K562 (cell line): ENCODE results near the gene FGF14. TPM values are rescaled to one million over a fixed set of nuclear protein-coding genes. Genes with fewer than 3 reads are reported as not detected.

Source experiments
- ATAC-seq: fragments of 200-7000 bp; cut with Tn5 transposase; 3 replicates; pipeline ENCODE4 v1.9.1; 2020; ENCODE audit warnings: moderate library complexity
- BruUV-seq: library from RNA; stranded (reverse); fragments of 400-500 nt; replicated peaks from 2 replicates; lab custom pipeline; 2021; lab: Mats Ljungman, UMichigan
- CTCF ChIA-PET: fragments of 300-600 bp; formaldehyde crosslinking; extraction: SDS; loops from one replicate; lab custom pipeline; 2021; ENCODE audit warnings: low intra/inter-chr PET ratio; lab: Yijun Ruan, JAX
- POLR2A ChIA-PET: fragments of 300-600, 350-650 bp; sonication (Branson Sonifier 250); formaldehyde crosslinking; extraction: SDS; loops from one replicate; lab custom pipeline; 2021; ENCODE audit warnings: antibody characterized with exemption, inconsistent platforms; lab: Yijun Ruan, JAX
- DNase-seq, 4 experiments: peaks; one replicate each; pipeline versions ENCODE4 v3.0.0 to v3.0.0-alpha.2; 2011 to 2018; ENCODE audit warnings: low spot score in 3 of 4, mixed read lengths in 3 of 4; ENCODE audit errors: extremely low read depth in 1 of 4
- FAIRE-seq: peaks from 2 replicates; lab custom pipeline; 2011; peaks lifted over from hg19 to GRCh38; lab: Jason Lieb, UNC
- H2AFZ ChIP-seq: 2 replicates; pipeline ENCODE4 v1.6.0; 2011; ENCODE audit warnings: low read depth, low read length, control low read depth, inconsistent platforms
- H3K27ac ChIP-seq: fragments of 200-600 bp; 3 replicates; pipeline ENCODE4 v1.8.0; 2011; ENCODE audit warnings: low read depth, mild to moderate bottlenecking, control low read depth, inconsistent platforms, low read length, moderate library complexity, mixed read lengths; ENCODE audit errors: extremely low read depth
- H3K27me3 ChIP-seq, 2 experiments: fragments of 300-600 bp in 1 of 2; 2 replicates in 1 of 2; 3 replicates in 1 of 2; pipeline versions ENCODE4 v1.6.0 to v1.8.0; 2011; ENCODE audit warnings: inconsistent platforms in 2 of 2, low read length in 2 of 2, mild to moderate bottlenecking in 1 of 2, mixed read lengths in 1 of 2, moderate library complexity in 1 of 2; ENCODE audit not compliant: control insufficient read depth in 2 of 2, insufficient read depth in 2 of 2
- H3K36me3 ChIP-seq: fragments of 300-600 bp; 3 replicates; pipeline ENCODE4 v1.8.0; 2011; ENCODE audit warnings: mild to moderate bottlenecking, low read length, inconsistent platforms; ENCODE audit not compliant: control insufficient read depth, insufficient read depth
- H3K4me1 ChIP-seq, 2 experiments: fragments of 200-600 bp in 1 of 2; replicated peaks in 1 of 2; 2 replicates in 1 of 2; 3 replicates in 1 of 2; pipeline versions ENCODE4 v1.5.1 to v1.8.0; 2011; ENCODE audit warnings: inconsistent platforms in 2 of 2, low read length in 2 of 2, mild to moderate bottlenecking in 1 of 2, mixed read lengths in 1 of 2, moderate library complexity in 1 of 2; ENCODE audit not compliant: control insufficient read depth in 2 of 2, insufficient read depth in 2 of 2
- H3K4me2 ChIP-seq: 2 replicates; pipeline ENCODE4 v1.6.1; 2011; ENCODE audit warnings: low read length, control low read depth, inconsistent platforms, mixed read lengths; ENCODE audit not compliant: insufficient read depth
- H3K4me3 ChIP-seq: fragments of 200-600 bp; sonication (generic), shearing (Covaris generic); 2 replicates; pipeline ENCODE4 v1.5.1; 2016; ENCODE audit warnings: control low read depth, inconsistent platforms
- H3K79me2 ChIP-seq: fragments of 200-600 bp; 3 replicates; pipeline ENCODE4 v1.8.0; 2011; ENCODE audit warnings: low read length, inconsistent platforms; ENCODE audit not compliant: control insufficient read depth, insufficient read depth
- H3K9ac ChIP-seq, 2 experiments: 2 replicates each; pipeline versions ENCODE4 v1.6.0 to v1.6.1; 2011; ENCODE audit warnings: low read depth in 2 of 2, low read length in 2 of 2, control low read depth in 1 of 2, inconsistent platforms in 1 of 2, mild to moderate bottlenecking in 1 of 2, mixed read lengths in 1 of 2; ENCODE audit not compliant: insufficient read depth in 1 of 2
- H3K9me1 ChIP-seq: one replicate; pipeline ENCODE4 v1.6.0; 2011; ENCODE audit warnings: inconsistent platforms, mild to moderate bottlenecking, low read length, moderate library complexity; ENCODE audit not compliant: control insufficient read depth, insufficient read depth
- H3K9me3 ChIP-seq: replicated peaks from 2 replicates; pipeline ENCODE4 v1.5.1; 2011; ENCODE audit warnings: low read depth, low read length, inconsistent platforms; ENCODE audit not compliant: control insufficient read depth, insufficient read depth
- H4K20me1 ChIP-seq: replicated peaks from 2 replicates; pipeline ENCODE4 v1.6.1; 2011; ENCODE audit warnings: low read length, inconsistent platforms, mixed read lengths; ENCODE audit not compliant: control insufficient read depth, insufficient read depth
- BRF2 ChIP-seq: IDR thresholded peaks from 3 replicates; pipeline ENCODE4 v1.6.1; 2011; ENCODE audit warnings: borderline replicate concordance, mild to moderate bottlenecking; ENCODE audit not compliant: insufficient read length, insufficient read depth
- E2F4 ChIP-seq: sonication (generic); formaldehyde crosslinking; IDR thresholded peaks from 2 replicates; pipeline ENCODE4 v1.8.0; 2022; ENCODE audit warnings: mild to moderate bottlenecking, low read depth, missing genetic modification reagents
- ZNF174 ChIP-seq: fragments of 250-450 bp; sonication (Bioruptor Pico); IDR thresholded peaks from 2 replicates; pipeline ENCODE4 v1.4.0; 2020; ENCODE audit warnings: mild to moderate bottlenecking
- WGBS: fragments of 100-300 bp; shearing (Covaris generic); methylation state at CpG from one replicate; pipeline ENCODE4 v1.1.6; 2016; ENCODE audit warnings: low coverage, mixed read lengths; ENCODE audit not compliant: insufficient coverage; ENCODE audit errors: missing lambda C conversion rate; 5-methylcytosine and 5-hydroxymethylcytosine counted together
- in situ Hi-C: fragments of 300-500 bp; cut with MboI; formaldehyde crosslinking; loops from 4 replicates; pipeline ENCODE4 v1.15.0; 2018; ENCODE audit warnings: inconsistent platforms, mixed read lengths
- intact Hi-C: fragments of 100-400 bp; cut with micrococcal nuclease; formaldehyde crosslinking; loops from 2 replicates; pipeline ENCODE4 v1.14.2; 2022
- polyA plus RNA-seq, 8 experiments: library from polyadenylated mRNA; depleted of rRNA in 4 of 8; stranded (reverse) in 5 of 8; unstranded in 3 of 8; fragments of >200 nt; fragmentation: Nextera tagmentation in 2 of 8; fragmentation: Illumina TruSeq in 1 of 8; extraction: Ambion mirVana in 2 of 8; extraction: Trizol in 1 of 8; gene quantifications; 2 replicates each; pipeline versions ENCODE4 v1.2.1 to v1.2.3, GENCODE V29; 2011 to 2014; ENCODE audit warnings: inconsistent platforms in 1 of 8, missing spikeins in 1 of 8
- total RNA-seq, 7 experiments: library from RNA; depleted of rRNA in 6 of 7; stranded (reverse); fragments of >200 nt in 6 of 7; fragmentation: Illumina TruSeq in 2 of 7; extraction: Trizol in 2 of 7; gene quantifications; 2 replicates each; pipeline versions ENCODE4 v1.2.1 to v1.2.3, GENCODE V29; 2011 to 2021; ENCODE audit warnings: low replicate concordance in 1 of 7

FGF14 gene
- total and polyA plus RNA-seq, 9 of the 15 experiments (the other 6 are each of a cell fraction or from before 2014, with no cell fraction given): not detected

- TF ChIP-seq E2F4 (CRISPR knock-in tag) (no peak), BRF2 (no peak)
Observed at GRCh38 chr13:101939370-101939769, 462.5 kb downstream of the FGF14 start (continued).

- no peaks in the 10 kb centered on the region for H3K4me1 ChIP-seq
- no peaks in the 10 kb centered on the region for H3K79me2 ChIP-seq
- ChIA-PET POLR2A (no interaction called here), CTCF (no interaction called here)
- in situ Hi-C loops (no loop called here), intact Hi-C loops (no loop called here)
- FAIRE-seq (no peak), ATAC-seq (no peak), DNase-seq (no peak)
- no peaks in the 10 kb centered on the region for H3K27me3 ChIP-seq
- no TSS peak for BruUV-seq
- no peak for TF ChIP-seq ZNF174 (CRISPR knock-in tag)
- no peaks in the 10 kb centered on the region for H3K9me1 ChIP-seq
- no peak overlapping the region for H3K9ac ChIP-seq
- no peak overlapping the region for H2AFZ ChIP-seq
- H3K27ac ChIP-seq: no peak overlapping the region
- no peaks in the 10 kb centered on the region for H4K20me1 ChIP-seq
- WGBS: 0% methylated on average over 2 of the region's 2 CpGs
- H3K4me3 ChIP-seq: no peak overlapping the region
- no peak overlapping the region for H3K4me2 ChIP-seq
- no peaks in the 10 kb centered on the region for H3K9me3 ChIP-seq
- H3K36me3 ChIP-seq: no peaks in the 10 kb centered on the region
Observed at GRCh38 chr13:101935828-101936227, 466.0 kb downstream of the FGF14 start.
